ENCODE measurements around the gene ITCH.
A peak's percentile ranks its signal among the peaks of the same experiment; 100 is the strongest.
"Not testable (repeated sequence)": the region's sequence is repeated elsewhere in the genome, so short reads cannot be mapped to it uniquely, and the experiment has no call there.

ITCH gene

DNA sequence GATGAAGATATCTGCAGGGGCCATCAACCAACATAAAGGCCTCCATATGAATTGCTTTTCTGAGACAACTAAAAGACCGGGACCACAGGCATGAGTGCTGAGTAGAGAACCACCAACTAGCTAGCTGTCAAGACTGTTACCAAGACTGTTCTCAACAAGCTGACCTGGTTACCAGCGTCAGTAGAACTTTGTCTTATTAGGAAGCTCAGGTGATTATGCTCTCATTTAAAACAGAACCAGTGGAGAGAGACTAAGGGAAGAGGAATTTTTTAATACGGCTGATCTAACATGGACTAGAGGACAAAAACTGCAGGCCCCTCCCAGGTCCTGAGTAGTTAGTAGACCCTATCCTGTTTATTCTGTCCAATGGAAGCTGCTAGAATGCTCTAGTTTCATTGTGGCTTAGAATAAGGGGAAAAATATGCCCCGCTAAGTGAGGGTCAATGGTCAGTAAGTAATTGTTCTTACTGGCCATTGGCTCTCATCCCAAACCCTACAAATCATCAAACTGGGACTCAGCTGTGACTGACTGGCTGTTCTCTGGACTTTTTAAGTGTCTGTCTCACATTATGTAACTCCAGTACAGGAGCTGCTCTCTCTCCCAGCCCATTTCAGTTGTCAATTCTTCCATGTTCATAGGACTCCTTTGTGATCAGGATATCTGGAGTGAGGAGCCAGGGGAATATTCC is 149.3 kb downstream of the ITCH start:
- no peak for DNase-seq (ENCODE audit: low spot score)

GRCh38 chr20:34512955-34513419 is 149.9 kb downstream of the ITCH start:
- no peak for DNase-seq (ENCODE audit: low spot score)

GRCh38 chr20:34514034-34514433 is 151.0 kb downstream of the ITCH start:
- not testable (repeated sequence) for DNase-seq (ENCODE audit: low spot score)

DNA sequence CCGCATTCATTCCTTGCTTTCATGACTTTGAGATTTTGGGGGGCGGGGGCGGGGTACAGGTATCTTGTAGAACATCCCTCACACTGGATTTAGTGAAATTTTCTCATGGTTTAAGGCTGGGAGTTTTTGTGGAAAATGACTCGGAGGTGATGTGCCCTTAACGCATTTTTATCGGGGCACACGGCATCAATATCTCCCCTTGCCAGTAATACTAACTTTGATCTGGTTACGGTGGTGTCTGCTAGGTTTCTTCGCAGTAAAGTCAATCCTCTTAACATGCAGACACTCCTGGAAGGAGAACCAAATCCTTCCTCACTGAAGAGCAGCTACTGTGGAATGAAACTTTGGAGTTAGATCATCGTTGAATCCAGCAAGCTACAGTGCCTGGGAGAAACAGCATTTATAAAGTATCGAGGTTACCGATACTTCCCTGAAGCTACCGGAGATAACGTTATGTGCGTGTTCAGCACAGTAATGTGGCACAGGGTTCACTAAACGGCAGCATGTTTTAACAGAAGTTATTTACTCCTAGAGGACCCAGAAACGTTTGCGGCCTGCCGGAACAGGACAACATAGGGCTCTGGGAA is 151.9 kb downstream of the ITCH start:
- DNase-seq (ENCODE audit: low spot score) = no peak

GRCh38 chr20:34515484-34516246 is 152.6 kb downstream of the ITCH start:
- peak; percentile 81 for DNase-seq (ENCODE audit: low spot score)

- peak; percentile 95 for DNase-seq (ENCODE audit: low spot score)
These were observed 153.4 kb downstream of the ITCH start, which contains the start of gene DYNLRB1 for GRCh38 chr20:34516247-34517113. TSS of gene DYNLRB1 (plus strand) at chr20:34516422. CDS start at chr20:34516459, 37 bp downstream.

DNA sequence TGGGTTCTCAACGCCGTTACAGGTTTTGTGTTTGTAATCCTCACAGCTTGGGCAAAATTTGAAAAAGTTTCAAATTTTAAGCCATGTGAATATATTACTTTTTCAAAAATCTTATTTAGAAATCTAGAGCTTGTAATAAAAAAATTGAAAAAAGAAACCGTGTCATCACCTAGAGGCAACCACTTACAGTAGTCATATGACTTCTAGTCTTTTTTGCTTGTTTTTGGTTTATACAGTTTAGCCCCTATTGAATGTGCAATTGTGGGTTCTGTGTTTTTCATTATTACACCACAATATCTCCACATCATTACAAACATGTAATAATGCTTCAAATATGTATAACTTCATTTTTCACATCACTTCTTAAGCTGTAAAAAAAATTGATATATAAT is 154.0 kb downstream of the ITCH start:
- DNase-seq (ENCODE audit: low spot score) = no peak

DNA sequence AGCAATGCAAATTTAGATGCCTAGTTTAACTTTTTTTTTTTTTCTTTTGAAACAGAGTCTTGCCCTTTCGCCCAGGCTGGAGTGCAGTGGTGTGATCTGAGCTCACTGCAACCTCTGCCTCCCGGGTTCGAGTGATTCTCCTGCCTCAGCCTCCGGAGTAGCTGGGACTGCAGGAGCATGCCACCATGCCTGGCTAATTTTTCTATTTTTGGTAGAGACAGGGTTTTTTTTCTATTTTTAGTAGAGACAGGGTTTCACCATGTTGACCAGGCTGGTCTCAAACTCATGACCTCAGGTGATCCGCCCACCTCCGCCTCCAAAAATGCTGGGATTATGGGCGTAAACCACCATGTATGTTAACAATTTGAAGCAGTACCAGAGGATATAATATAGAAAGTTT is 155.8 kb downstream of the ITCH start:
- not testable (repeated sequence) for DNase-seq (ENCODE audit: low spot score)

- not testable (repeated sequence) for DNase-seq (ENCODE audit: low spot score)
These were observed 156.8 kb downstream of the ITCH start for GRCh38 chr20:34519841-34520240.

- DNase-seq (ENCODE audit: low spot score) = peak; percentile 87
These were observed 160.1 kb downstream of the ITCH start for GRCh38 chr20:34522969-34523871.

- no peak for DNase-seq (ENCODE audit: low spot score)
These were observed 161.4 kb downstream of the ITCH start for GRCh38 chr20:34524426-34524825.

DNA sequence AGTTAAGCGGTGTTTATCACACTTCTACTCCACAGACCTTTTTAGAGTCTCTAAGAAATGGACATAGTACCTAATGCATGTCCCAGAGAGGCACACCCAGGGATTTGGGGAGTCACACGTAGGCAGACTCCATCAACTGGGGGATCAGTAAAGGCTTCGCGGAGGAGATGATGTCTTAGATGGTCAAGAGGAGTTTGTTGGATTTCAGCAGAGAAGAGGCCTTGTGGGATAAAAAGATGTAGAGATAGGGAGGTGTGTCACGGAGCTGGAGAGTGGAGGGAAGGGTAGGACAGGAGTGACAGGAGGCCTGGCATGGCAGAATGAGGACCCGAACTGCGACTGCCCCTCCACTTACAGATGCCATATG is 162.3 kb downstream of the ITCH start:
- no peak for DNase-seq (ENCODE audit: low spot score)

DNA sequence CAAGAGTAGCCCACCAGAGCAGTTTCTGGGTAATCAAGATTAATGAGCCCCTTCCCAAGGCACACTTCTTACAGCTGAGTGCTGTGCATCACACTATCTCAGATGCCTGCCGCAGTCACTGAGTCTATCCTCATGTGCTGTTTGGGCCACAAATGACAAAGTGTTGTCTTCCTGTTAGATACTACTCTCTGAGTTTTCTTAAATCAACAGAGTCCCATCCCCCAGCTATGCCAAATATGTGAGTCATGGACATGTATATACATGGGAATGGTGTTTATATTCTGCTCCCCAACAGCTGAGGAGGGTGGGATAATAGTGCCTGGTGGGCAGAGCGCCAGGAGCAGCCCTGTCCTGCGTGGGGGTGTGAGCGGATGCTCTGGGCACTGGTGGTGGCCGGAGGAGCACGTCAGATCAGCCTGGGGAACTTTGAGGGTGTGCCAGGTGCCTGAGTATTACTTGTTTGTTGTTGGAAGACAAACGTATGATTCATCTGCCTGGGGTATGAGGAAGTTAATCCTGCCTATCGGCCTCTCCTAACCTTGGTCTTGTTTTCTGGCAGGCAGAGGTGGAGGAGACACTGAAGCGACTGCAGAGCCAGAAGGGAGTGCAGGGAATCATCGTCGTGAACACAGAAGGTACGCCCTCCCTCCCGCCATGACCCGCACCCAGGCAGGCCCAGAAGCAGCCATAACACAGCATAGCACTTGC is 162.8 kb downstream of the ITCH start:
- no peak for DNase-seq (ENCODE audit: low spot score)

DNA sequence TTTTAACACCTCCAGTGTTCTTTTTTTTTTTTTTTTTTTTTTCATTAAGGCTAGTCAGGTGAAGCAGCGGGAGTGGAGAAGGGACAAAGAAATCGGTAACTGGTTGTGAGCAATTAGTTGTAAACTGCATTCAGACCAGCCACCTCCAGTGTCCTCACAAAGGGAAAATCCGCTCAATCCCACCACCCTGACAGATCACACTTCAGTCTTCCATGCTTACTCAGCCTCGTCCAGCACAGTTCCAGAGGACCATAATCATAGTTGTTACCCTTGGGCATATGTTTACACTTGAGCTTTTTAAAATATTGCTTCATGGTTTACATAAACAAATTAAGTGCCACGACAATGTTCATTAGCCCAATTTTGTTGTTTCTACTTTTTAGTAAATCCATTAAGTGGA is 163.4 kb downstream of the ITCH start:
- DNase-seq (ENCODE audit: low spot score) = no peak

DNA sequence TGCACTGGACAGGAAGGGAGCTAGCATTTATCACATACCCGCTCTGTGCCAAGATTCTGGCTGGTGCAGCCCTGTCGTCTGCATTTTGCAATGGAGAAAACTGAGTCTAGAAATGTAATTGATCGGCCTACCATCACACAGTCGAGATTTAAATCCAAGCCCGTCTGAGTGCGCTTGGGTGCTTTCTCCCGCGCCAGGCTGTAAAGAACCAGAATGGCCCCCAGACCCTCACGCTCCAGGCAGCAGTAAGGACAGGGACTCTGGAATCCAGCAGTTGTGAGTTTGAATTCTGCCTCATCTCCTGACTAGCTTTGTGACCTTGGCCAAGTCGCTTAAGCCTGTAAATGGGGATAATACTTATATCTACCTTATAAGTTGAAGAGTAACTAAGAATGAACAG is 163.9 kb downstream of the ITCH start:
- DNase-seq (ENCODE audit: low spot score) = no peak

GRCh38 chr20:34528921-34529297 is 165.8 kb downstream of the ITCH start:
- no peak for DNase-seq (ENCODE audit: low spot score)

DNA sequence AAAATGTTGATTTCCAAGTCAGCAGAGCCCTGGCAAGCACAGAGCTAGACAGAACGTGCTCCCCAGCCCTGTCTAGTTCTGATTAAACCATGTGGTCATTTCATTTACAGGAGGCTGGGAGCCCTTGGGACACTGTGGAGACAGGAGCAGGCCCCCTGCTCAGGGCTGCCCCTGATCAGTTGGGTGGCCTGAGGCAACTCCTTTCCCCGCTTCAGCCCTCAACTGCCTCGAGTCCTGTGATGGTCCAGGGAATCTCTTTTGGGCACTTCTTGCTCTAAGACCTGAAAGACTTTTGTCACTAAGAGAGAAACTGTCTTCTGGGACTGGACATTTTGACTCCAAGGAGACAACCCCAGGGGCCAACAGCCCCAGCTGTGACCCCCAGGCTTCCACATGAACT is 166.7 kb downstream of the ITCH start:
- no peak for DNase-seq (ENCODE audit: low spot score)

DNA sequence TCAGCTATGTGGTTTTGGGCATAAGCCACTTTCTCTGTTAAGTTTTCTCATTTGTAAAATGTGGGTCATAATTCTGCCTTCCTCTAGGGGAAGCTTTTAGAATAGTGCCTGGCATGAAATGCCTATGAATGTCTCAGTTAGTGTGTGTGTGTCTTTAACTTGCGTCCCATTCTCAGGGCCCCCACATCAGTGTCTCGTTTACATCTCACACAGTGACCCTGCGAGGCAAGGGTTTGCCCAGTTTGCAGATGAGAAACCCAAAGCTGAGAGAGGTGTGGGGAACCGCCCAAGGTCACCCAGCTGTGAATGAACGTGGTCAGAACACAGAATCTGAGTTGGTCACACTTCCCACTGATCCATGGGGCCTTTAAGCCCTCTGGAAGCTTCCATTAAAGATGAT is 167.3 kb downstream of the ITCH start:
- DNase-seq (ENCODE audit: low spot score) = no peak

DNA sequence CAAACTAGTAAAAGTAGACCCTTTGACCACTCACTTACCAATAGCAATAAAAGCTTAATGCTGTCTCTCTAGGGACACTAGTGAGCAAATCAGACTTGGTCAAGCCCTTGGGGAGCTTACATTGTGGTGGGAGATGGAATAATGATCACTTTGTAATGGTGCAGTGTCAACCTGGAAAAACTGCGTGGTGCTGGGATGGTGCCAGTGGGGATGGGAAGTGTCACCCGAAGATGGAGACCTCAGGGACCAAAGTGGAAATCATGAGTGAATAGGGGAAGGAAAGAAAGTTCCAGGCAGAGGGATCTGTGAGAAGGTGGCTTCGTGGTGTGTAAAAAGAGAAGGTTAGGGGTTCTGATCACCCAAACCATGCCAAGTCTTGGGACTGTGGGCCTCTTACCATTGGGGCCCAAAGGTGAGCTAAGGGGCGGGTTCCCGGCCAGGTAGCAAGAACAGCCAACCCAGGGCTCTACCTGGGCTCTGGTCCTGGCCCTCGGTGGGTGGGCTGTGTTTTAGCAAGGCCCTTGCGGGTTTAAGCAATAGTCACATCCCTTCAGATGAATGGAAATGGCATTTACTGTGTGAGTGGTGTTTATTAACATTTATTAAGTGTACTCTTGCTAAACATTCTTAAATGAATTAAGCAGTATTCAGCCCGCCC is 168.7 kb downstream of the ITCH start:
- no peak for DNase-seq (ENCODE audit: low spot score)

DNA sequence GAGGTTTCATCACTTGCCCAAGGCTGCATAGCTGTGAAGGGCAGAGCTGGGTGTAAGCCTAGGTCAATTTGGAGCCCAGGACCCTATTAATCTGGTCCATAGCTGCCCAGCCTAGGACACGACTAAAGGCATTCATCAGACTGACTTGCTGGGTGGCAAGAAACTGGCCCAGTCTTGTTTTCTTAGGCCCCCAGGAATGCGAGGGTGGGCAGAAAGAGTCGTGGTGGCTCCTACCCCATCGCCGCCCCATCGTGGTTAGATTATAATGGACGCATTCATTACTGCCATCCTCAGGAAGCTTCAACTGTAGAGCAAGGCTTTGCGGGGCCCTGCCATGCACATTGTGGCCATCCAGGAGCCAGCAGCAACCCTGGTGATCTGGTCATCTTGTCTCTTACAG is 169.2 kb downstream of the ITCH start:
- no peak for DNase-seq (ENCODE audit: low spot score)

Measured in D341Med (cell line).